ENCODE results near the gene LRRC28.

Gene LRRC28

DNA sequence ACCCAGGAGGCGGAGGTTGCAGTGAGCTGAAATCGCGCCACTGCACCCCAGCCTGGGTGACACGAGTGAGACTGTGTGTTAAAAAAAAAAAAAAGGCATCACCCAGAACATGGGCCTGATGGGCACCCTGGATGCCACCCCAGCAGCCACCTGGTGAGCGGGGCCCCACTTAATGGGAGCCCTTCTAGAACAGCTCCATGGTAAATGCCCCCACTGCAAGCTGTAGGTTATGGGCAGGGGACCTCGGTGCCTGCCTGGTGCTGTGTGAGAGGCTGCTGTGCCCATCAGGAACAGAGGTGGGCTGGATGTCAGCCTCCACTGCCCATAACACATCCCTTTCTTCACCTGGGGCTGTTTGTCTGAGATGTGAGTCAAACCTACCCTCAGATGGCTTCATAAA is 158.3 kb downstream of the LRRC28 start:
- DNase-seq (ENCODE audit: extremely low read depth, low read depth) = no peak
- TF ChIP-seq, protein P1, sequence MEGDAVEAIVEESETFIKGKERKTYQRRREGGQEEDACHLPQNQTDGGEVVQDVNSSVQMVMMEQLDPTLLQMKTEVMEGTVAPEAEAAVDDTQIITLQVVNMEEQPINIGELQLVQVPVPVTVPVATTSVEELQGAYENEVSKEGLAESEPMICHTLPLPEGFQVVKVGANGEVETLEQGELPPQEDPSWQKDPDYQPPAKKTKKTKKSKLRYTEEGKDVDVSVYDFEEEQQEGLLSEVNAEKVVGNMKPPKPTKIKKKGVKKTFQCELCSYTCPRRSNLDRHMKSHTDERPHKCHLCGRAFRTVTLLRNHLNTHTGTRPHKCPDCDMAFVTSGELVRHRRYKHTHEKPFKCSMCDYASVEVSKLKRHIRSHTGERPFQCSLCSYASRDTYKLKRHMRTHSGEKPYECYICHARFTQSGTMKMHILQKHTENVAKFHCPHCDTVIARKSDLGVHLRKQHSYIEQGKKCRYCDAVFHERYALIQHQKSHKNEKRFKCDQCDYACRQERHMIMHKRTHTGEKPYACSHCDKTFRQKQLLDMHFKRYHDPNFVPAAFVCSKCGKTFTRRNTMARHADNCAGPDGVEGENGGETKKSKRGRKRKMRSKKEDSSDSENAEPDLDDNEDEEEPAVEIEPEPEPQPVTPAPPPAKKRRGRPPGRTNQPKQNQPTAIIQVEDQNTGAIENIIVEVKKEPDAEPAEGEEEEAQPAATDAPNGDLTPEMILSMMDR (IDR thresholded peaks at IDR 0.05; ENCODE audit: low read depth, low read length, missing control alignments) = no peak
- H3K4me3 ChIP-seq (replicated peaks; ENCODE audit: low read depth, low read length) = no peak overlapping the region

DNA sequence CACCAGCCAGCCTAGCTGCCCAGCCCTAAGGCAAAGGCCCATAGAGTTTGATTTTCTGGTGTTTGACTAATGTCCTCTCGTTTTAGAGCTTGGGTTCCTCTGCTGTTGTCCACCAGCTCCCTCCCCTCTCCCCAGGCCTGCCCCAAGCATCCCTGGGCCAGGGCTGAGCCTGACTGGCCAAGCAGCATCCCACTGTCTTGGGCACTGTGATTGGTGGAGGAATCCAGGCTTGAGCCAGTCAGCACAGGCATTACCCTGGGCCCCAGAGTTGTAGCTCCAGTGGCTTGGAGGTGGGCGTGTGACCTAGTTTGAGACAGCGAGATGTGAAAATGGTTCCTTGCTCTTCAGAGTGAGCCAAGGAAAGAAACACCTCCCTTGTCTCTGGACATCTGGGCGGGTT is 159.2 kb downstream of the LRRC28 start:
- TF ChIP-seq, protein P1 (IDR thresholded peaks at IDR 0.05; ENCODE audit: low read depth, low read length, missing control alignments) = no peak
- no peak overlapping the region for H3K4me3 ChIP-seq (replicated peaks; ENCODE audit: low read depth, low read length)
- no peak for DNase-seq (ENCODE audit: extremely low read depth, low read depth)

DNA sequence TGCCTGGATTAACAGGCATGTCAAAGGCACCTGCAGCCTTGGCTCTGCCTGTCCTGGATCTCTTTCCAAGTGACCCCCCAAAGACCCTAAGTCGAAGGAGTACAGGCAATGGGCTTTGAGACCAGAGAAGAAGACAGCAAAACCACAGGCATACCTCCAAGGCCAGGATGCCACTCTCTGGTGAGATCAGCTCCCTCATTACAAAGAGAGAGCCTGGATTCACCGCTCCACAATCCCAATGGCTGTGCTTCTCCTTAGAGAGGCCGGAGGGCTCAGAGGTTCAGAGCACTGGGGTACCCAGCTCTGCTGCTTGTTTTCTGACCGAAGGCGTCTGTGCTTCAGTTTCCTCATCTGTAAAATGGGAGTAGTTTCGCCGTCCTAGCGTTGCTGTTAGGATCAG is 160.0 kb downstream of the LRRC28 start:
- no peak for DNase-seq (ENCODE audit: extremely low read depth, low read depth)
- TF ChIP-seq, protein P1 (IDR thresholded peaks at IDR 0.05; ENCODE audit: low read depth, low read length, missing control alignments) = no peak
- H3K4me3 ChIP-seq (replicated peaks; ENCODE audit: low read depth, low read length) = no peak overlapping the region

DNA sequence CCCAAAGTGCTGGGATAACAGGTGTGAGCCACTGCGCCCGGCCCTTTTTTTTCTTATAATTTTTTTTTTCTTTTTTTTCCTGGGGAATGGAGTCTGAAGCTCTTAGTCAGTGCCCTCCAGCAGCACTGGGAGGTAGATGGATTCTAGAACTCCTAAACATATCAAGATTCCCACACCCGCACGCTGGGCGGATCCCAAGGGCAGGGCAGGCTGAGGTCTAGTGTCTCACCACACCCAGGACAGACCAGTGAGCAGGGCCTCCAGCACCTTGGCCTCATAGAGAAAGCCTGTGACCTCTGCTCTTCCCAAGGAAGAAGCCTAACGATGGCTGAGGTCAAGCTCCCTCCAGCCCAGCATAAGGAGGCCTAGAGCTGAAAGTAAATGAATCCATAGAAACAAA is 160.8 kb downstream of the LRRC28 start:
- TF ChIP-seq, protein P1 (IDR thresholded peaks at IDR 0.05; ENCODE audit: low read depth, low read length, missing control alignments) = no peak
- DNase-seq (ENCODE audit: extremely low read depth, low read depth) = no peak
- H3K4me3 ChIP-seq (replicated peaks; ENCODE audit: low read depth, low read length) = no peak overlapping the region

DNA sequence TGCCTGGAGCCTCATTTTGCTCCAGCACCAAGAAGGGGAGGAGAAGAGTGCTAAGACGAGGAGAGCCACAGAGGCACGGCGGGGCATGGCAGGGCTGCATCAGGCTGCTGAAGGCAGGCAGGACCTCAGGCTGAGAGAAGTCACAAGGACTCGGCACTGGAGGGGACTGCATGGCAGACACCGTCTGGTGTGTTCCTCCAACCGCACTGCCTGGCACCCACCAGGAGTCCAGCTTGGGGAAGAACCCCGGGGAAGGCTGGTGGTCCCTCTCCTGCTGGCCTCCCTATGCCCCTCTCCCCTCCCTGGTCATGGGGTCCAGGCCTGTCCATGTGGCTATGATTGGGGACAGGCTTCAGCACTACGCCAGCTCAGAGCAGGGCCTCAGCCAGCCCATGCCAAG is 161.3 kb downstream of the LRRC28 start:
- TF ChIP-seq, protein P1 (IDR thresholded peaks at IDR 0.05; ENCODE audit: low read depth, low read length, missing control alignments) = no peak
- no peak for DNase-seq (ENCODE audit: extremely low read depth, low read depth)
- no peak overlapping the region for H3K4me3 ChIP-seq (replicated peaks; ENCODE audit: low read depth, low read length)

DNA sequence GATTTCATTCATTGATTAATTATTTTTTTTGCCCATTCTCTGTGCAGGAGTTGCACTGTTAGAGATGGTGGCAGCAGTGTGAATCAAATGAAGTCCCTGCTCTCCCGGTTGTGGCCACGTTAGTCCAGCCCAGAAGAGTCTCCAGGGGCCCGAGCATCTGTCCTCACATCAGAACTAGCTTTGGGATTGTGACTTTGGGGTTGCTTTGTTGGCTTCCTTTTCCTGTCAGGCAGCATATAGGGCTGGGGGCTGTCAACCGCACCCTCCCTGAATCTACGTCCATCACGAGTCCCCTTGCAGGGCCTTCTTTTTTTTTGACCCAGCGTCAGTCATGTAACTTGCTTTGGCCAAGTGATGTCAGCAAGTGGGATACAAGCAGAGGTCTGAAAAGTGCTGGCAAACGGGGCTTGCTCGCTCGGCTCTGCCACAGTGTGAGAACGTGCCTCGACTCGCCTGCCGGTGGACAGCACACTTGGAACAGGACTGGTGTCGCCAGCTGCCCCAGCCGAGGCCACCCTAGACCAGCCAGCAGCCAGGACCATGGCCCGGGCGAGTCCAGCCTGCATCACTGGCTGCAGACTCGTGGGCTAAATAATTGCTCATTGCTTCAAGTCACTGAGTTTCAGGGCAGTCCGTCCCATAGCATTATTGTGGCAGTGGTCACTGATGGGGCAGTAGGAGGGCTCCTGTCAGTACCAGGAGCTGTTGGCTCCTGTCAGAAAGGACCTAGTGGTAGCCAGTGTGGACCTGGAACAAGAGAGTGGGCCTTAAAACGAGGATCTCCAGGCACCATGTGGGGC is 162.9 kb downstream of the LRRC28 start:
- no peak for DNase-seq (ENCODE audit: extremely low read depth, low read depth)
- TF ChIP-seq, protein P1 (IDR thresholded peaks at IDR 0.05; ENCODE audit: low read depth, low read length, missing control alignments) = no peak
- H3K4me3 ChIP-seq (replicated peaks; ENCODE audit: low read depth, low read length) = no peak overlapping the region

Measured in HFF-Myc (cell line).